Aorta (tissue), 5 donors: Measurements from ENCODE around the gene TLR2. TPM values are rescaled to one million over a fixed set of nuclear protein-coding genes. Genes with fewer than 3 reads are reported as not detected.
A peak's percentile ranks its signal among the peaks of the same experiment; 100 is the strongest.

Experiments used
- ATAC-seq: fragments of 200-7000 bp; cut with Tn5 transposase; one replicate; pipeline ENCODE4 v1.9.1; 2022; ENCODE audit warnings: moderate library complexity; ENCODE audit not compliant: low FRiP score
- DNase-seq, 2 donors: peaks; one replicate each; pipeline ENCODE4 v3.0.0-alpha.2; 2020
- H3K27ac ChIP-seq, 2 donors: one replicate each; pipeline ENCODE4 v1.5.1; 2013; ENCODE audit warnings: low read length in 2 of 2, mild to moderate bottlenecking in 2 of 2, moderate library complexity in 2 of 2, control low read depth in 1 of 2, inconsistent platforms in 1 of 2, low read depth in 1 of 2
- H3K27me3 ChIP-seq, 2 donors: one replicate each; pipeline ENCODE4 v1.6.1; 2013; ENCODE audit warnings: control low read depth in 1 of 2, low read length in 1 of 2, mild to moderate bottlenecking in 1 of 2, moderate library complexity in 1 of 2; ENCODE audit not compliant: insufficient read depth in 2 of 2, control insufficient read depth in 1 of 2
- H3K36me3 ChIP-seq, 2 donors: one replicate each; pipeline ENCODE4 v1.6.1; 2013; ENCODE audit warnings: control low read depth in 1 of 2, low read length in 1 of 2, mild to moderate bottlenecking in 1 of 2; ENCODE audit not compliant: insufficient read depth in 2 of 2, control insufficient read depth in 1 of 2
- H3K4me1 ChIP-seq, 2 donors: one replicate each; pipeline ENCODE4 v1.6.1; 2013; ENCODE audit warnings: low read length in 2 of 2, control low read depth in 1 of 2, mild to moderate bottlenecking in 1 of 2, moderate library complexity in 1 of 2; ENCODE audit not compliant: insufficient read depth in 2 of 2, control insufficient read depth in 1 of 2
- H3K4me3 ChIP-seq, 2 donors: one replicate each; pipeline ENCODE4 v1.5.1; 2013; ENCODE audit warnings: low read length in 2 of 2, control low read depth in 1 of 2, mild to moderate bottlenecking in 1 of 2
- H3K9me3 ChIP-seq: one replicate; pipeline ENCODE4 v1.6.1; 2013; ENCODE audit warnings: mild to moderate bottlenecking, low read length; ENCODE audit not compliant: control insufficient read depth
- WGBS, 2 donors: extraction: QIAGEN DNeasy Blood & Tissue Kit; methylation state at CpG; one replicate each; pipeline ENCODE4 v1.1.7; 2013; 5-methylcytosine and 5-hydroxymethylcytosine counted together
- intact Hi-C, 2 donors: fragments of 100-400 bp; cut with DNase I; formaldehyde crosslinking; loops; one replicate each; pipeline versions ENCODE4 v1.14.2 to v1.15.0; 2022
- polyA plus RNA-seq, 2 donors: library from polyadenylated mRNA; stranded (reverse); fragments of 200-250 nt; gene quantifications; one replicate each; pipeline ENCODE4 v1.2.3, GENCODE V29; 2013
- total RNA-seq, 2 donors: library from RNA; stranded (reverse); fragmentation: NEBNext Ultra II Directional; extraction: Animal tissue kit (Norgen Biotek cat#: 25700); gene quantifications; one replicate each; pipeline ENCODE4 v1.2.1, GENCODE V29; 2021
- donor health status: healthy with polysubstance abuse.
- donor health status: Bipolar disorder and iron deficiency.
- donor health status: DM: no; HTN: no; CAD: no.
- donor health status: DM: no; HTN: no; CAD: no.
- donor health status: DM: yes; HTN: yes; CAD: no.

Gene TLR2
- total and polyA plus RNA-seq, 4 donors = 6.1 to 55.7 (median 31.3) TPM

DNA sequence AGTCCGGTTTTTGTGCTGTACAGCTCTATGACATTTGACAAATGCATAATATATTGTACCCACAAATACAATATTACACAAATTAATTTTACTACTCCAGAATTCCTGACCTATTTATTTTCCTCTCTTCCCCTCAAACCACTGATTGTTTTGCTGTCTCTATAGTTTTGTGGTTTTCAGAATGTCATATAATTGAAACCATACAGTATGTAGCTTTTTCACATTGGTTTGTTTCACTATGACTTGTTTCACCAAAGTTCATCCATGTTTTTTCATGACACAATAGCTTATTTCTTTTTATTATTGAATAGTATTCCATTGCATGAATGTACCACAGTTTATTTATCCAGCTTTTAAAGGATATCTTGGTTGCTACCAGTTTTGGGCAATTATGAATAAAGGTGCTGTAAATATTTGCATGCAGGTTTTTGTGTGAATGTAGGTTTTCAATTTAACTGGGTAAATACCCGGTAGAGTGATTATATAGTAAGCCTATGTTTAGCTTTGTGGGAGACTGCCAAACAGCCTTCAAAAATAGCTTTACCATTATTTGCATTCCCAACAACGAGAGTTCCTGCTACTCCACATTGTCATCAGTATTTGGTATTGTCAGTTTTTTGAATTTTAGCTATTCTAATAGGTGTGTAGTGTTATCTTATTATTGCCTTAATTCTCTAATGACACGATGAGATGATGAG lies 49.8 kb downstream of the TLR2 start:
- ATAC-seq (no peak), DNase-seq (no peak)
- no peak overlapping the region for H3K27ac ChIP-seq
- no peaks in the 10 kb centered on the region for H3K27me3 ChIP-seq
- H3K36me3 ChIP-seq = no peaks in the 10 kb centered on the region
- no peaks in the 10 kb centered on the region for H3K9me3 ChIP-seq
- H3K4me1 ChIP-seq = no peaks in the 10 kb centered on the region
- WGBS, 2 donors = 57 to 59% methylated on average over 4 of the region's 4 CpGs
- H3K4me3 ChIP-seq = no peak overlapping the region
- intact Hi-C loops = no loop called here

DNA sequence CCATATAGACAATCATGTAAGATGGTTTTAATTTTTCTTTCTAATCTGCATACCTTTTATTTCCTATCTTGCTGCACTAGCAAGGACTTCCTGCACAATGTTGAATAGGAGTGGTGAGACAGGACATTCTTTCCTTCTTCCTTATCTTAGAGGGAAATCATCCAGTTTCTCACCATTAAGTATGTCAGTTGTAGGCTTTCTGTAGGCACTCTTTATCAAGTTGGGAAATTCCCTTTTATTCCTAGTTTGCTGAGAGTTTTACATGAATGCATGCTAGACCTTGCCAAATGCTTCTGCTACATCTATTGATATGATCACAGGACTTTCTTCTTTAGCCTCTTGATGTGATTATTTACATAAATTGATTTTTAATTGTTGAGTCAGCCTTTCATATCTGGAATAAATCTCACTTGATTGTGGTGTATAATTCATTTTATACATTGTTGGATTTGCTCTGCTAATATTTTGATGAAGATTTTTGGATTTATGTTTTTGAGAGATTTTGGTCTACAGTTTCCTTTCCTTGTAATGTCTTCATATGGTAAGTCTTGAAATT lies 51.9 kb downstream of the TLR2 start:
- no peaks in the 10 kb centered on the region for H3K27me3 ChIP-seq
- peaks cover 2% of the 10 kb centered on the region for H3K9me3 ChIP-seq
- H3K4me1 ChIP-seq = no peaks in the 10 kb centered on the region
- DNase-seq (no peak), ATAC-seq (no peak)
- no peaks in the 10 kb centered on the region for H3K36me3 ChIP-seq
- intact Hi-C loops = no loop called here
- H3K27ac ChIP-seq = no peak overlapping the region
- no peak overlapping the region for H3K4me3 ChIP-seq

DNA sequence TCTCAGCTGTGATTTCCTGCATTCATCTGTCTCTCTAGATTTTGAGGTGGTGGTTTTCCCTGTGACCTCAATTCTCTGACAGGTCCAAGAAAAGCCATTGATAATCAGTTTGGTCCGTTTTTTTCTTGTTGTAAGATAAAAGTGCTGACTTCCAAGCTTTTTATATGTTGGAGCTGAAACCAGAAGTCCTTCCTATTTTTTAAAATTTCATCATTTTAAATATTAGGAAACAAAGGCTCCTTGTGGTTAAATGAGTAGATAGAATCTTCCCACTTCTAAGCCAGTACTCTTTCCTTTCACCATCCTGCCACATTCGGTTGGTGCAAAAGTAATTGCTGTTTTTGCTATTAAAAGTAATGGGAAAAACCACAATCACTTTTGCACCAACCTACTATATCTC lies 57.5 kb downstream of the TLR2 start:
- Histone ChIP-seq H3K4me3 (no peak overlapping the region), H3K36me3 (no peaks in the 10 kb centered on the region), H3K9me3 (peaks cover 2% of the 10 kb centered on the region), H3K4me1 (no peaks in the 10 kb centered on the region), H3K27me3 (no peaks in the 10 kb centered on the region), H3K27ac (no peak overlapping the region)
- intact Hi-C loops = loop anchor here (10.0 kb wide), 2 partner anchors 287 to 597 kb away; no protein-coding TSS in a partner anchor
- DNase-seq (no peak), ATAC-seq (no peak)
- WGBS, 2 donors = 81% methylated on average over 2 of the region's 2 CpGs

DNA sequence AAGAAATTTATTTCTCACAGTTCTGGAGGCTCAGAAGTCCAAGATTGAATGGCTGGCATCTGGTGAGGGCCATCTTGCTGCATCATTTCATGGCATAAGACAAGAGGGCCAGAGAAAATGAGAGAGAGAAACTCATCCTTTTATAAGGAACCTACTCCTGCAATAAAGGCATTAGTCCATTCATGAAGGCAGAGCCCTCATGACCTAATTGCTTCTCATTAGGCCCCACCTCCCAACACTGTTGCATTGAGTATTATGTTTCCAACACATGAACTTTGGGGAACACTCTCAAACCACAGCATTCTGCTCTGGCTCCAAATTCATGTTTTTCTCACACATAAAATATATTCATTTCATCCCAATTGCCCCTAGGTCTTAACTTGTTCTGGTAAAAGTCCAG lies 61.6 kb downstream of the TLR2 start:
- ATAC-seq (no peak), DNase-seq (no peak)
- intact Hi-C loops = loop anchor here (10.0 kb wide), 2 partner anchors 291 to 601 kb away; no protein-coding TSS in a partner anchor
- Histone ChIP-seq H3K27me3 (no peaks in the 10 kb centered on the region), H3K36me3 (no peaks in the 10 kb centered on the region), H3K4me1 (peaks cover 0 to 3% of the 10 kb centered on the region in 2 donors), H3K9me3 (peaks cover 2% of the 10 kb centered on the region), H3K27ac (no peak overlapping the region), H3K4me3 (no peak overlapping the region)

DNA sequence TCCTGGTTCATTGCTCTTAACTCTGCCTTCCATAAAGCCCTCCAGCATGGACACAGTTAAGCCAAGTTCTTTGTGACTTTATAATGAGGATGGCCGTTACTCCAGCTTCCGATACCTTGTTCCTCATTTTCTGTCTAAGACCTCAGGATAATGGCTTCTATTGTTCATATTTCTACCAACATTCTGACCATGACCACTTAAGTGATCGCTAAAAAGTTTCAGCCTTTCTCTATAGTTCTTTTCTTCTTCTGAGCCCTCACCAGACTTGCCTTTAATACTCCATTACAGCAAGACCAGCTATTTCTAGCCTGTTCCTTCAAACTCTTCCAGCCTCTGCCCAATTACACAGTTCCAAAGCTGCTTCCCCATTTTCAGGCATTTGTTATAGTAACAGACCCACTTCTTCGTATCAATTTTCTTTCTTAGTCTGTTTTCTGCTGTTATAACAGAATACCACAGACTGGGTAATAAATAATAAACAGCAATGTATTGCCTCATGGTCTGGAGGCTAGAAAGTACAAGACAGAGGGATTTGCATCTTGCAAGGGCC lies 63.4 kb downstream of the TLR2 start:
- no peaks in the 10 kb centered on the region for H3K36me3 ChIP-seq
- 88 to 93% methylated on average over 4 of the region's 4 CpGs for WGBS, 2 donors
- no peak overlapping the region for H3K4me3 ChIP-seq
- no peak overlapping the region for H3K27ac ChIP-seq
- no peak for ATAC-seq
- peaks cover 0 to 3% of the 10 kb centered on the region in 2 donors for H3K4me1 ChIP-seq
- no peaks in the 10 kb centered on the region for H3K27me3 ChIP-seq
- no peak for DNase-seq
- intact Hi-C loops = loop anchor here (10.0 kb wide), 2 partner anchors 293 to 603 kb away; no protein-coding TSS in a partner anchor
- H3K9me3 ChIP-seq = no peaks in the 10 kb centered on the region

DNA sequence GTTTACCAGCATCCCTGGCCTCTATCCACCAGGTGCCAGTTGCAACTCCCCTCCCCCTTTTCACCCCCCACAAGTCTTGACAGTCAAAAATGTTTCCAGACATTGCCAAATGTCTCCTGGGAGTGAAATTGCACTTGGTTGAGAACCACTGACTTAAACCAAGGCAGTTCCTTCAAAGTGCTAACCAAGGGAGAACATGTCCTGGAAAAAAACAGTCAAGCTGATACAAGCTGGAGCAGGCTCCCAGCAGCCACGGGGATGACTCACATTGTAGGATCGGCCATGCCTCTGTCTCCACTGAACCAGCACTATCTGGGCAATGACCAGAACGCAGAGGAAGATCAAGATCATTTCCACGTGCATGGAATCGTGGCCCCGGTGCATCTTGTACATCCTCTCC lies 64.3 kb downstream of the TLR2 start:
- Histone ChIP-seq H3K4me1 (peaks cover 0 to 3% of the 10 kb centered on the region in 2 donors), H3K27me3 (no peaks in the 10 kb centered on the region), H3K27ac (no peak overlapping the region), H3K4me3 (no peak overlapping the region), H3K9me3 (no peaks in the 10 kb centered on the region), H3K36me3 (no peaks in the 10 kb centered on the region)
- ATAC-seq = peak; percentile 86
- WGBS, 2 donors = 45 to 47% methylated on average over 6 of the region's 6 CpGs
- intact Hi-C loops = loop anchor here (2.0 to 10.0 kb wide), 4 partner anchors 114 to 604 kb away; partner anchors contain the start of gene MND1 (in 1 of the 2)
- DNase-seq = peak; percentile 79 to 86

DNA sequence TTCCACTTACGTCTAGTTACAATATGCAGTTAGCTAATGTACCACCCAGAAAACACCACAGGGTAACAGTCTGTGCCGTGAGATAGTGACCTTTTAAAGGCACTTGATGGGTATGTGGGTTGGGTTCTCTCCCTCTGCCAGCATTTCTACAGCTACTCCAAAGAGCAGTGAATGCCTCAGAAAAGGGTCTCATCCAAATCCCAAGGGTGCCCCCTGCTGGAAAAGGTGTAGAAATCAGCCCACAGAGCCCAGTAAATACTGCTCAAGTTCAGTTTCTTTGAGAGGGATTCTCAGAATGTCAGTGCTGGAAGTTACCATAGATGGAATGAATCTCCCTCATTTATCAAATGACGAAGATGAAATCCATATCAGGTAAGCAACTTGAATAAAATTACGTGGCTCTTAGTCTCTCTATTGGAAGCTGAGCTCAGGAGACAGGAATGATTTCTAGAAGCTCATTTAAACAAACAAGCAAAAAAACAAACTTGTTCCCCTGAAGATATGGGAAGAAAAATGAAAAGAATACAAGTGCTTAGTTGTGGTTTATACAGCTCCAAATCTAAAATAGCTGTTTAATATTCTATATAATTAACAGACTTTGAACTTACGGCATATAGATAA lies 66.2 kb downstream of the TLR2 start:
- WGBS, 2 donors = 25 to 36% methylated on average over 5 of the region's 5 CpGs
- ATAC-seq = peak; percentile 90
- H3K27me3 ChIP-seq = no peaks in the 10 kb centered on the region
- no peak overlapping the region for H3K27ac ChIP-seq
- no peak overlapping the region for H3K4me3 ChIP-seq
- no peaks in the 10 kb centered on the region for H3K36me3 ChIP-seq
- intact Hi-C loops = loop anchor here in 1 of 2 donors (2.0 to 5.0 kb wide), 2 partner anchors 116 to 403 kb away; no protein-coding TSS in a partner anchor
- peak in 1 of 2 donors; percentile 67 for DNase-seq
- no peaks in the 10 kb centered on the region for H3K9me3 ChIP-seq
- peaks cover 0 to 3% of the 10 kb centered on the region in 2 donors for H3K4me1 ChIP-seq

DNA sequence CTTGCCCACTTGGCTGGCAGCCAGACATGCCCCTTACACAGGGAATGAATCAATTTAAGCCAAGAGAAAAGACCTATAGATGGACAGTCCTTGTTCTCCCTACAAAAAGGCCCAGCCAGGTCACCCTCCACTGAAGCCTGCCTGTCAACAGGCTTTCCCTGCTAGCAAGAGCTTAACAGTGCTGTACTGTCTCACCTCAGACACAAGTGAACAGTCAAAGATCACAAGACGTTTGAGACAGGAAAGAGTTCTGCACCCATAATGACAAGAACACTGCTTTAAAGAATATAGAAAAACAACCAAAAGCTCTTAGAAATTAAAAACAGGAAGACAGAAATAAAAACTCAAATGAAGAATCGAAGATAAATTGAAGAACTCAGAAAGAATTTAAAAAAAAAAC lies 71.1 kb downstream of the TLR2 start:
- H3K36me3 ChIP-seq = no peaks in the 10 kb centered on the region
- no peaks in the 10 kb centered on the region for H3K4me1 ChIP-seq
- 89 to 92% methylated on average over 2 of the region's 2 CpGs for WGBS, 2 donors
- ATAC-seq = no peak
- intact Hi-C loops = no loop called here
- H3K27me3 ChIP-seq = no peaks in the 10 kb centered on the region
- no peaks in the 10 kb centered on the region for H3K9me3 ChIP-seq
- no peak overlapping the region for H3K27ac ChIP-seq
- no peak for DNase-seq
- H3K4me3 ChIP-seq = no peak overlapping the region
